GM12878 (cell line): ENCODE data around the gene MFN2. TPM values are rescaled to one million over a fixed set of nuclear protein-coding genes. Genes with fewer than 3 reads are reported as not detected.

Experiments used
- ATAC-seq: fragments of 200-7000 bp; cut with Tn5 transposase; 3 replicates; pipeline ENCODE4 v1.9.1; 2020; ENCODE audit warnings: mild to moderate bottlenecking, moderate library complexity
- BruUV-seq: library from RNA; stranded (reverse); fragments of 400-500 nt; replicated peaks from 2 replicates; lab custom pipeline; 2021; lab: Mats Ljungman, UMichigan
- CTCF ChIA-PET: fragments of 300-600 bp; sonication (Branson Sonifier 250); formaldehyde crosslinking; extraction: SDS; loops from one replicate; lab custom pipeline; 2021; ENCODE audit warnings: inconsistent platforms; lab: Yijun Ruan, JAX
- POLR2A ChIA-PET: fragments of 350-600 bp; formaldehyde crosslinking; extraction: SDS; loops from one replicate; lab custom pipeline; 2021; ENCODE audit warnings: inconsistent platforms; lab: Charles Lee
- RAD21 ChIA-PET: fragments of 300-600 bp; sonication (Branson Sonifier 250); formaldehyde crosslinking; loops from one replicate; lab custom pipeline; 2023; ENCODE audit warnings: antibody characterized with exemption; ENCODE audit not compliant: unreplicated experiment; lab: Charles Lee
- SMC1A ChIA-PET: fragments of 300-600 bp; sonication (Branson Sonifier 250); formaldehyde crosslinking; loops from one replicate; lab custom pipeline; 2023; ENCODE audit not compliant: unreplicated experiment, uncharacterized antibody; lab: Charles Lee
- DNase-seq: peaks from one replicate; pipeline ENCODE4 v3.0.0-alpha.2; 2011; ENCODE audit warnings: low read depth, low spot score
- FAIRE-seq: peaks from 3 replicates; lab custom pipeline; 2011; peaks lifted over from hg19 to GRCh38; lab: Jason Lieb, UNC
- H2AFZ ChIP-seq: 2 replicates; pipeline ENCODE4 v1.6.0; 2011; ENCODE audit warnings: low read depth, low read length, control low read depth; ENCODE audit not compliant: control insufficient read depth
- H3K27ac ChIP-seq: 2 replicates; pipeline ENCODE4 v1.5.1; 2011; ENCODE audit warnings: control low read depth; ENCODE audit not compliant: control insufficient read depth, insufficient read depth
- H3K27me3 ChIP-seq, 2 experiments: replicated peaks in 1 of 2; 2 replicates each; pipeline versions ENCODE4 v1.6.0 to v1.6.1; 2011; ENCODE audit warnings: low read length in 1 of 2; ENCODE audit not compliant: control insufficient read depth in 2 of 2, insufficient read depth in 2 of 2
- H3K36me3 ChIP-seq, 2 experiments: 2 replicates each; pipeline ENCODE4 v1.5.1; 2011; ENCODE audit warnings: low read length in 1 of 2; ENCODE audit not compliant: control insufficient read depth in 2 of 2, insufficient read depth in 2 of 2
- H3K4me1 ChIP-seq: 2 replicates; pipeline ENCODE4 v1.6.1; 2011; ENCODE audit warnings: mild to moderate bottlenecking, low read length, moderate library complexity, mixed read lengths; ENCODE audit not compliant: control insufficient read depth, insufficient read depth
- H3K4me2 ChIP-seq: 2 replicates; pipeline ENCODE4 v1.6.0; 2011; ENCODE audit warnings: control low read depth; ENCODE audit not compliant: control insufficient read depth, insufficient read depth
- H3K4me3 ChIP-seq: fragments of 200-600 bp; sonication (generic); 2 replicates; pipeline ENCODE4 v1.5.1; 2016
- H3K79me2 ChIP-seq: 2 replicates; pipeline ENCODE4 v1.6.0; 2011; ENCODE audit warnings: low read length; ENCODE audit not compliant: control insufficient read depth, insufficient read depth
- H3K9ac ChIP-seq: 2 replicates; pipeline ENCODE4 v1.8.0; 2011; ENCODE audit warnings: low read length, control low read depth, mixed read lengths; ENCODE audit not compliant: control insufficient read depth, insufficient read depth
- H3K9me3 ChIP-seq: replicated peaks from 3 replicates; pipeline ENCODE4 v1.5.1; 2011; ENCODE audit warnings: mild to moderate bottlenecking, low read length; ENCODE audit not compliant: control insufficient read depth, insufficient read depth
- H4K20me1 ChIP-seq: 2 replicates; pipeline ENCODE4 v1.6.0; 2011; ENCODE audit not compliant: control insufficient read depth, insufficient read depth
- BRCA1 ChIP-seq: IDR thresholded peaks from 2 replicates; pipeline ENCODE4 v1.6.1; 2011; ENCODE audit warnings: low read depth, low read length, improper control_type of control experiment
- CBX5 ChIP-seq: sonication (generic); IDR thresholded peaks from 2 replicates; pipeline ENCODE4 v1.6.1; 2016; ENCODE audit warnings: low read depth, moderate library complexity, mild to moderate bottlenecking, inconsistent platforms
- GATAD2B ChIP-seq: fragments of 450-650 bp; conservative IDR thresholded peaks from 2 replicates; pipeline ENCODE4 v1.6.1; 2017; ENCODE audit warnings: low read depth, mild to moderate bottlenecking, moderate library complexity
- MTA3 ChIP-seq: IDR thresholded peaks from 2 replicates; pipeline ENCODE4 v1.6.1; 2012; ENCODE audit warnings: low read length, inconsistent platforms, borderline replicate concordance
- NFYA ChIP-seq: IDR thresholded peaks from 2 replicates; pipeline ENCODE4 v1.6.1; 2011; ENCODE audit warnings: low read depth, mild to moderate bottlenecking, low read length, improper control_type of control experiment, borderline replicate concordance
- NKRF ChIP-seq: fragments of 450-650 bp; conservative IDR thresholded peaks from 2 replicates; pipeline ENCODE4 v1.6.1; 2017; ENCODE audit warnings: mild to moderate bottlenecking, moderate library complexity
- PBX3 ChIP-seq: IDR thresholded peaks from 2 replicates; pipeline ENCODE4 v1.6.1; 2011; ENCODE audit warnings: mild to moderate bottlenecking, low read depth, low read length, moderate library complexity; ENCODE audit not compliant: insufficient replicate concordance
- RCOR1 ChIP-seq: conservative IDR thresholded peaks from 2 replicates; pipeline ENCODE4 v1.6.1; 2012; ENCODE audit warnings: low read depth, low read length, improper control_type of control experiment
- SMAD5 ChIP-seq: IDR thresholded peaks from 2 replicates; pipeline ENCODE4 v1.6.1; 2016; ENCODE audit warnings: antibody characterized with exemption, low read depth
- STAT1 ChIP-seq: fragments of 450-650 bp; conservative IDR thresholded peaks from 2 replicates; pipeline ENCODE4 v1.6.1; 2014; ENCODE audit warnings: antibody characterized with exemption, mild to moderate bottlenecking
- TCF7 ChIP-seq: IDR thresholded peaks from 2 replicates; pipeline ENCODE4 v1.6.1; 2014; ENCODE audit warnings: antibody characterized with exemption, borderline replicate concordance
- ZNF24 ChIP-seq: fragments of 450-650 bp; IDR thresholded peaks from 2 replicates; pipeline ENCODE4 v1.6.1; 2017; ENCODE audit warnings: antibody characterized with exemption, mild to moderate bottlenecking
- WGBS: methylation state at CpG from one replicate; pipeline ENCODE4 v1.1.6; 2016; ENCODE audit warnings: low lambda C conversion rate; ENCODE audit not compliant: insufficient replicate concordance, insufficient coverage; ENCODE audit errors: missing lambda C conversion rate; 5-methylcytosine and 5-hydroxymethylcytosine counted together
- in situ Hi-C: fragments of 300-500 bp; cut with MboI; formaldehyde crosslinking; loops from 9 replicates; pipeline ENCODE4 v1.14.3; 2018; ENCODE audit warnings: mixed read lengths
- intact Hi-C: fragments of 100-400 bp; cut with micrococcal nuclease; formaldehyde crosslinking; loops from one replicate; pipeline ENCODE4 v1.14.2; 2022; ENCODE audit not compliant: unreplicated experiment
- polyA plus RNA-seq, 11 experiments: library from polyadenylated mRNA; depleted of rRNA in 4 of 11; unstranded in 6 of 11; stranded (reverse) in 5 of 11; fragments of >200 nt; fragmentation: Nextera tagmentation in 4 of 11; fragmentation: Illumina TruSeq in 1 of 11; extraction: Ambion mirVana in 4 of 11; extraction: Trizol in 1 of 11; gene quantifications; 1 replicate in 1 of 11; 2 replicates in 10 of 11; pipeline versions ENCODE4 v1.2.1 to v1.2.3, GENCODE V29; 2011 to 2016; ENCODE audit warnings: inconsistent platforms in 2 of 11, missing spikeins in 2 of 11, low read depth in 1 of 11
- total RNA-seq, 4 experiments: library from RNA; depleted of rRNA in 3 of 4; stranded (reverse); fragments of >200 nt in 3 of 4; fragmentation: Illumina TruSeq in 1 of 4; extraction: Trizol in 1 of 4; gene quantifications; 2 replicates each; pipeline versions ENCODE4 v1.2.1 to v1.2.3, GENCODE V29; 2013 to 2021

The MFN2 gene
- total and polyA plus RNA-seq, 10 of the 15 experiments (the other 5 are each of a cell fraction or from before 2014, with no cell fraction given): 5.3 to 64.4 (median 48.1) TPM

DNA sequence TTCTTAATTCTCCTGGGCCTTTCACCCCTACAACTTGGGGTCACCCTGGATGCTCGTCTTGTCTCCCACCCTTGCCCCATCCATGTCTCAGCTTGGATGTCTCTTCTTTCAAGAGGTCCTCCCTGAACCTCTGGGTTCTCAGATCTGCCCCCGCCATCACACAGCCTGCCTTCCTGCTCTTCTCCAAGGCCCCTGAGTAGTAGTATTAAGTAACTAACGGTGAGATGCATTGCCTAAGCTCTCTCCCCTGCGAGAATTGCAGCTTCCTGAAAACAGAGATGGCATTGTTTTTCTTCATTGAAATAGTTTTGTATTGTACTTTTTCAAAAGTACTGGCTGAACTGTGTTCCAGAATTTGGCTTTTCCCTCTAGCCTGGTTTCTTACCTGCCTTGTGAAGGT, 55.1 kb downstream of the MFN2 start:
- Histone ChIP-seq H2AFZ (no peak overlapping the region), H3K4me1 (peaks cover 21% of the 10 kb centered on the region), H3K27me3 (no peaks in the 10 kb centered on the region), H4K20me1 (no peaks in the 10 kb centered on the region), H3K79me2 (no peaks in the 10 kb centered on the region), H3K36me3 (peaks cover 5 to 8% of the 10 kb centered on the region in 2 experiments), H3K4me3 (no peak overlapping the region), H3K4me2 (no peak overlapping the region), H3K9ac (no peak overlapping the region), H3K9me3 (no peaks in the 10 kb centered on the region), H3K27ac (no peak overlapping the region)
- no TSS peak for BruUV-seq
- in situ Hi-C loops: no loop called here
- WGBS: 80% methylated on average over 4 of the region's 4 CpGs
- no peak for ATAC-seq
- SMC1A ChIA-PET: interaction anchor here (1.1 to 7.0 kb wide), 4 partner anchors 8 to 50 kb away, joined by 3 to 50 read pairs (median 4); partner anchors contain the start of gene MIIP
- no peak for FAIRE-seq
- no peak for TF ChIP-seq TCF7
- TF ChIP-seq CBX5: no peak
- TF ChIP-seq SMAD5: no peak
- RAD21 ChIA-PET: interaction anchor here (1.5 to 7.6 kb wide), 2 partner anchors 16 to 44 kb away, joined by 4 to 70 read pairs; partner anchors contain the start of gene MIIP
- intact Hi-C loops: no loop called here
- CTCF ChIA-PET: interaction anchor here (1.1 kb wide), 3 partner anchors 31 to 68 kb away, joined by 3 to 5 read pairs (median 3); no protein-coding TSS in a partner anchor
- no peak for DNase-seq
- POLR2A ChIA-PET: interaction anchor here (0.6 to 0.7 kb wide), 2 partner anchors 19 to 53 kb away, joined by 6 read pairs; no protein-coding TSS in a partner anchor

- ChIA-PET POLR2A (interaction anchor here (0.6 to 5.5 kb wide), 12 partner anchors 9 to 130 kb away, joined by 3 to 57 read pairs (median 5); partner anchors contain the start of gene MIIP), RAD21 (interaction anchor here (0.7 to 7.6 kb wide), 10 partner anchors 8 to 128 kb away, joined by 3 to 70 read pairs (median 6); partner anchors contain the start of genes MIIP and TNFRSF8), CTCF (interaction anchor here (0.6 to 5.5 kb wide), 12 partner anchors 11 to 58 kb away, joined by 3 to 53 read pairs (median 4); partner anchors contain the start of genes MFN2 and MIIP), SMC1A (interaction anchor here (0.6 to 7.0 kb wide), 11 partner anchors 11 to 165 kb away, joined by 3 to 97 read pairs (median 4); partner anchors contain the start of genes MFN2 and MIIP)
- Histone ChIP-seq H3K27me3 (no peaks in the 10 kb centered on the region), H3K4me1 (peaks cover 35% of the 10 kb centered on the region), H3K4me3 (no peak overlapping the region), H2AFZ (no peak overlapping the region), H3K9me3 (no peaks in the 10 kb centered on the region), H3K36me3 (no peaks in the 10 kb centered on the region; a peak in 1 of 4 replicates), H4K20me1 (no peaks in the 10 kb centered on the region), H3K79me2 (no peaks in the 10 kb centered on the region), H3K4me2 (no peak overlapping the region), H3K9ac (no peak overlapping the region), H3K27ac (no peak overlapping the region)
- intact Hi-C loops: loop anchor here (2.0 kb wide), 1 partner anchor 19 kb away; the partner anchor contains the start of gene MIIP
- no peak for DNase-seq
- no TSS peak for BruUV-seq
- 87% methylated on average over 18 of the region's 18 CpGs for WGBS
- in situ Hi-C loops: no loop called here
- ATAC-seq: no peak
- no peak for FAIRE-seq
- TF ChIP-seq GATAD2B (no peak), TCF7 (no peak), MTA3 (no peak), PBX3 (no peak), NFYA (no peak), NKRF (no peak), ZNF24 (no peak), BRCA1 (no peak), RCOR1 (no peak), STAT1 (no peak)
Observed at GRCh38 chr1:12037486-12038355, 57.5 kb downstream of the MFN2 start.
